Measurements from ENCODE around the gene MYOCOS. TPM values are rescaled to one million over a fixed set of nuclear protein-coding genes. Genes with fewer than 3 reads are reported as not detected.

Gene MYOCOS
- total and polyA plus RNA-seq, 2 donors (not counting 3 experiments of a cell fraction or from before 2014, with no cell fraction given) = not detected

GRCh38 chr1:171654942-171655745 lies 33.1 kb downstream of the MYOCOS start:
- BruUV-seq (replicated peaks) = no TSS peak
- Histone ChIP-seq H2AFZ (ENCODE audit: low read depth, low read length) (peak overlapping the region; percentile 95), H3K27ac (ENCODE audit: insufficient read depth, low read depth, low read length) (peak overlapping the region; percentile 63), H4K20me1 (replicated peaks; ENCODE audit: control insufficient read depth, extremely low read depth, insufficient read depth, low read length) (no peaks in the 10 kb centered on the region), H3K36me3 (ENCODE audit: control insufficient read depth in 2 of 2, extremely low read depth in 1 of 2, insufficient read depth in 2 of 2, low read length in 2 of 2) (no peaks in the 10 kb centered on the region), H3K27me3 (ENCODE audit: control insufficient read depth in 2 of 2, insufficient read depth in 2 of 2, low read length in 2 of 2) (peaks cover 0 to 6% of the 10 kb centered on the region in 2 experiments), H3K9me3 (replicated peaks; ENCODE audit: control insufficient read depth, insufficient read depth, low read length) (no peaks in the 10 kb centered on the region), H3K4me3 (replicated peaks in 1 of 3; ENCODE audit: insufficient read depth in 1 of 3, low read depth in 1 of 3, low read length in 3 of 3) (no peak overlapping the region), H3K4me2 (ENCODE audit: insufficient read depth, low read length) (peak overlapping the region; percentile 63), H3K79me2 (ENCODE audit: control insufficient read depth, insufficient read depth, low read length) (no peaks in the 10 kb centered on the region), H3K9me1 (replicated peaks; ENCODE audit: control insufficient read depth, extremely low read depth, insufficient read depth, low read length) (no peaks in the 10 kb centered on the region), H3K9ac (replicated peaks; ENCODE audit: extremely low read depth, insufficient read depth, low read length) (no peak overlapping the region), H3K4me1 (ENCODE audit: control insufficient read depth, extremely low read depth, insufficient read depth, low read length) (peaks cover 17% of the 10 kb centered on the region)
- FAIRE-seq = peak; percentile 90
- peak; percentile 86 to 95 for TF ChIP-seq CTCF (IDR thresholded peaks at IDR 0.05; ENCODE audit: extremely low read depth in 1 of 2, insufficient read depth in 1 of 2, low read depth in 1 of 2, low read length in 2 of 2)
- no peak for TF ChIP-seq GATA2 (IDR thresholded peaks at IDR 0.05; ENCODE audit: insufficient read depth, insufficient read length, low read depth, low read length)
- CTCF ChIA-PET = interaction anchor here (0.6 to 4.9 kb wide), 22 partner anchors 8 to 347 kb away, joined by 3 to 86 read pairs (median 4); partner anchors contain the start of gene FMO4
- POLR2A ChIA-PET = interaction anchor here (0.6 kb wide), 1 partner anchor 1683 kb away, joined by 3 read pairs; no protein-coding TSS in a partner anchor
- intact Hi-C loops (cut with micrococcal nuclease) = loop anchor here (1.0 to 2.0 kb wide), 7 partner anchors 10 to 328 kb away; partner anchors contain the start of genes DNM3, METTL13 and VAMP4
- dilution Hi-C loops (cut with MboI; ENCODE audit: extremely low pct_ligation_motif_present, low sequenced_read_pairs) = no loop called here
- DNase-seq (ENCODE audit: low read depth, low spot score) = peak; percentile 72

GRCh38 chr1:171655746-171656116 lies 33.7 kb downstream of the MYOCOS start:
- H3K9ac ChIP-seq (replicated peaks; ENCODE audit: extremely low read depth, insufficient read depth, low read length) = no peak overlapping the region
- peak overlapping the region in 1 of 3 experiments; percentile 11 for H3K4me3 ChIP-seq (replicated peaks in 1 of 3; ENCODE audit: insufficient read depth in 1 of 3, low read depth in 1 of 3, low read length in 3 of 3)
- no peak overlapping the region for H3K27ac ChIP-seq (ENCODE audit: insufficient read depth, low read depth, low read length)
- no peaks in the 10 kb centered on the region for H3K9me3 ChIP-seq (replicated peaks; ENCODE audit: control insufficient read depth, insufficient read depth, low read length)
- ChIA-PET CTCF (interaction anchor here (1.0 to 4.9 kb wide), 8 partner anchors 8 to 145 kb away, joined by 3 to 86 read pairs (median 6); no protein-coding TSS in a partner anchor), POLR2A (no interaction called here)
- TF ChIP-seq GATA2 (IDR thresholded peaks at IDR 0.05; ENCODE audit: insufficient read depth, insufficient read length, low read depth, low read length) = no peak
- TF ChIP-seq EZH2 (IDR thresholded peaks at IDR 0.05; ENCODE audit: borderline replicate concordance, low read depth, low read length, severe bottlenecking) = no peak
- TF ChIP-seq MAX (IDR thresholded peaks at IDR 0.05; ENCODE audit: insufficient read depth, insufficient read length) = no peak
- no peak for TF ChIP-seq CTCF (IDR thresholded peaks at IDR 0.05; ENCODE audit: extremely low read depth in 1 of 2, insufficient read depth in 1 of 2, low read depth in 1 of 2, low read length in 2 of 2)
- TF ChIP-seq MYC (IDR thresholded peaks at IDR 0.05; ENCODE audit: low read depth, low read length) = no peak
- no peak for TF ChIP-seq POLR2A (IDR thresholded peaks at IDR 0.05; ENCODE audit: low read depth, low read length)
- TF ChIP-seq FOS (IDR thresholded peaks at IDR 0.05; ENCODE audit: borderline replicate concordance, insufficient read depth, low read length) = no peak
- no peak for TF ChIP-seq POLR2AphosphoS5 (IDR thresholded peaks at IDR 0.05; ENCODE audit: insufficient read depth, low read depth, low read length)
- no peak for TF ChIP-seq JUN (IDR thresholded peaks at IDR 0.05; ENCODE audit: borderline replicate concordance, insufficient read depth, insufficient read length, low read depth)
- no TSS peak for BruUV-seq (replicated peaks)
- no peaks in the 10 kb centered on the region for H4K20me1 ChIP-seq (replicated peaks; ENCODE audit: control insufficient read depth, extremely low read depth, insufficient read depth, low read length)
- peak overlapping the region; percentile 95 for H2AFZ ChIP-seq (ENCODE audit: low read depth, low read length)
- H3K9me1 ChIP-seq (replicated peaks; ENCODE audit: control insufficient read depth, extremely low read depth, insufficient read depth, low read length) = no peaks in the 10 kb centered on the region
- FAIRE-seq (no peak), DNase-seq (ENCODE audit: low read depth, low spot score) (no peak)
- intact Hi-C loops (cut with micrococcal nuclease) = loop anchor here (1.0 to 2.0 kb wide), 7 partner anchors 10 to 327 kb away; partner anchors contain the start of genes DNM3, METTL13 and VAMP4
- H3K79me2 ChIP-seq (ENCODE audit: control insufficient read depth, insufficient read depth, low read length) = no peaks in the 10 kb centered on the region
- dilution Hi-C loops (cut with MboI; ENCODE audit: extremely low pct_ligation_motif_present, low sequenced_read_pairs) = no loop called here
- H3K27me3 ChIP-seq (ENCODE audit: control insufficient read depth in 2 of 2, insufficient read depth in 2 of 2, low read length in 2 of 2) = peaks cover 0 to 6% of the 10 kb centered on the region in 2 experiments
- peak overlapping the region; percentile 63 for H3K4me2 ChIP-seq (ENCODE audit: insufficient read depth, low read length)
- H3K4me1 ChIP-seq (ENCODE audit: control insufficient read depth, extremely low read depth, insufficient read depth, low read length) = peaks cover 17% of the 10 kb centered on the region
- H3K36me3 ChIP-seq (ENCODE audit: control insufficient read depth in 2 of 2, extremely low read depth in 1 of 2, insufficient read depth in 2 of 2, low read length in 2 of 2) = no peaks in the 10 kb centered on the region
